ENCODE measurements around the gene ATXN2. TPM values are rescaled to one million over a fixed set of nuclear protein-coding genes. Genes with fewer than 3 reads are reported as not detected.

The ATXN2 gene
- total and polyA plus RNA-seq, 4 donors, result 11.5 to 33.1 (median 22.1) TPM

DNA sequence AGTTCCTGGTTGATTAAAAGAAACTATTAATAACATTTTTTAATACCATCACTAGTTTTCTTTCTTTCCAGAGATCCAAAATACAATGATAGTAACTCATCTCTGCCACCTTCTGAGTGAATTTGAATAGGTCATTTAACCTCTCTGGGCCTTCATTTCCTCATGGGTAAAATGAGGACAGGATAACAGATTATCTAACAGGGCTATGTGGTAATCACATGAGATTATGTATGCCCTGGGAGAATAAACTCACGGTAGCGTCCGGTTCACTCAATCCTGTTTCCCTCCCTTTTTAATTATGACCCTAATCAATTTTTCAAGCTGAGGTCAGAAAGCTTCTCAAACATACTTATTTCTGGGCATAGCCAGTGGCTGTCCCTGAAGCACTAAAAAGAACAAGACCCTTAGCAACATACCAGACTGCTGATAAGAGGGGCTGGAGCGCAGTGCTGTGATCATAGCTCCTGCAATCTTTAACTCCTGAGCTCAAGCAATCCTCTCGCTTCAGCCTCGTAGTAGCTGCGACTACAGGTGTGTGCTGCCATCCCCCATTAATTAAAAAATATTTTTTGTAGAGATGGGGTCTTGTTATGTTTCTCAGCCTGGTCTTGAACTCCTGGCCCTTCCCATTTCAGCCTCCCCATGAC is 24.2 kb downstream of the ATXN2 start (continued):
- no peak for TF ChIP-seq ZBTB33 (IDR thresholded peaks at IDR 0.05)
- TF ChIP-seq, protein P1, sequence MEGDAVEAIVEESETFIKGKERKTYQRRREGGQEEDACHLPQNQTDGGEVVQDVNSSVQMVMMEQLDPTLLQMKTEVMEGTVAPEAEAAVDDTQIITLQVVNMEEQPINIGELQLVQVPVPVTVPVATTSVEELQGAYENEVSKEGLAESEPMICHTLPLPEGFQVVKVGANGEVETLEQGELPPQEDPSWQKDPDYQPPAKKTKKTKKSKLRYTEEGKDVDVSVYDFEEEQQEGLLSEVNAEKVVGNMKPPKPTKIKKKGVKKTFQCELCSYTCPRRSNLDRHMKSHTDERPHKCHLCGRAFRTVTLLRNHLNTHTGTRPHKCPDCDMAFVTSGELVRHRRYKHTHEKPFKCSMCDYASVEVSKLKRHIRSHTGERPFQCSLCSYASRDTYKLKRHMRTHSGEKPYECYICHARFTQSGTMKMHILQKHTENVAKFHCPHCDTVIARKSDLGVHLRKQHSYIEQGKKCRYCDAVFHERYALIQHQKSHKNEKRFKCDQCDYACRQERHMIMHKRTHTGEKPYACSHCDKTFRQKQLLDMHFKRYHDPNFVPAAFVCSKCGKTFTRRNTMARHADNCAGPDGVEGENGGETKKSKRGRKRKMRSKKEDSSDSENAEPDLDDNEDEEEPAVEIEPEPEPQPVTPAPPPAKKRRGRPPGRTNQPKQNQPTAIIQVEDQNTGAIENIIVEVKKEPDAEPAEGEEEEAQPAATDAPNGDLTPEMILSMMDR (IDR thresholded peaks at IDR 0.05; ENCODE audit: low read depth, low read length, missing input control), result no peak

DNA sequence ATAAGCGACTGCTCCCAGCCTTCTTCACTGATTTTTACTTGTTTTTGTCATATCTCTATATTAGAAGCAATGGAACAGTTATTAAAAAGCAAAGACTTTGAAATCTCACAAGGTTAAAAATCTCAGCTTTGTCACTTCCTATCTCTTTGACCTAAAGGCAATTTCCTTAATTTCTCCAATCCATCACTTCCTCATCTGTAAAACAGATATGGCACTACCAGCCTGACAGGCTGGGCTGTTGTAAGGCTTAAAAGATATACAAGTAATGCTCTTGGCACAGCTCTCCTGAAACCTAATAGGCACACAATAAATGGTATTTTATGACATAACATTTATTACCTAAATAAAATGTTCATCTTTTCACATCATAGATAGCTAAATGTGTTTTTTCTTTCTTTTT is 25.6 kb downstream of the ATXN2 start:
- H3K4me1 ChIP-seq (ENCODE audit: control insufficient read depth in 4 of 4, insufficient read depth in 4 of 4, low read length in 3 of 4), result peaks cover 9 to 25% (median 21%) of the 10 kb centered on the region in 4 donors
- 100% methylated on average over 1 of the region's 1 CpG for WGBS

More for the DNA sequence above, 25.6 kb downstream of the ATXN2 start:
- DNase-seq (ENCODE audit: low spot score), result no peak
- H3K9ac ChIP-seq (ENCODE audit: low read depth in 1 of 2, low read length in 2 of 2), result no peak overlapping the region
- no peaks in the 10 kb centered on the region for H3K27me3 ChIP-seq (ENCODE audit: control insufficient read depth in 4 of 4, insufficient read depth in 4 of 4, low read length in 3 of 4)
- H3K27ac ChIP-seq (ENCODE audit: low read depth in 1 of 2, low read length in 2 of 2), result no peak overlapping the region
- H3K9me3 ChIP-seq (ENCODE audit: control insufficient read depth in 4 of 4, low read length in 3 of 4), result no peaks in the 10 kb centered on the region
- H3K4me3 ChIP-seq (ENCODE audit: low read depth in 1 of 3, low read length in 3 of 3), result no peak overlapping the region
- TF ChIP-seq NR2F2 (IDR thresholded peaks at IDR 0.05), result no peak
- TF ChIP-seq TAF1 (conservative IDR thresholded peaks at IDR 0.05), result no peak
- TF ChIP-seq SP1 (IDR thresholded peaks at IDR 0.05), result no peak
- no peak for TF ChIP-seq REST (IDR thresholded peaks at IDR 0.05)
- no peak for TF ChIP-seq RAD21 (IDR thresholded peaks at IDR 0.05)
- no peak for TF ChIP-seq FOXA2 (IDR thresholded peaks at IDR 0.05)
- TF ChIP-seq HNF4G (IDR thresholded peaks at IDR 0.05), result no peak
- no peak for TF ChIP-seq YY1 (IDR thresholded peaks at IDR 0.05)
- no peak for TF ChIP-seq HNF4A (conservative IDR thresholded peaks at IDR 0.05)
- H3K36me3 ChIP-seq (ENCODE audit: control insufficient read depth in 4 of 4, insufficient read depth in 3 of 4, low read depth in 1 of 4, low read length in 3 of 4), result peaks cover 0 to 2% (median 0%) of the 10 kb centered on the region in 4 donors

Data from liver (tissue), 9 donors.